ENCODE measurements around the gene CIZ1. TPM values are rescaled to one million over a fixed set of nuclear protein-coding genes. Genes with fewer than 3 reads are reported as not detected.

CIZ1 gene
- total RNA-seq, 2 donors from 2014 or later, result 97.5 to 97.7 TPM

DNA sequence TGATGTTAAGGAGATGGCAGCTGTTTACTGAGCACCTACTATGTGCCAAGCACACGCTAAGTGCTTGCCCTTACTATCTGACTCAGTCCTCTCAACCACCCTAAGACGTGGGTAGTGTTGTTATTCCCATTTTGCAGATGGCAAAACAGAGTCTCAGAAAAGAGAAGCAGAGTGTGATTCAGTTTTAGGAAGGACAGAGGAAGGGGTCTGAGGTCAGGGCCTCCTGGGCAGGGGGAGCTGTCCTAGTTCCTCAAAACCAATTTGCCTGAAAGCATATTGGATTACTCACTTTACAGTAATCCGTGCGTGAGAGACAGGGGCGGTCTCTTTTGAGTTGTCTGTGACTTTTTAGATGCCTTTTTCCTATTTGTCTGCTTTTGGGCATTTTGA, 35.0 kb upstream of the CIZ1 start:
- no peak for DNase-seq
- TF ChIP-seq, protein P1, sequence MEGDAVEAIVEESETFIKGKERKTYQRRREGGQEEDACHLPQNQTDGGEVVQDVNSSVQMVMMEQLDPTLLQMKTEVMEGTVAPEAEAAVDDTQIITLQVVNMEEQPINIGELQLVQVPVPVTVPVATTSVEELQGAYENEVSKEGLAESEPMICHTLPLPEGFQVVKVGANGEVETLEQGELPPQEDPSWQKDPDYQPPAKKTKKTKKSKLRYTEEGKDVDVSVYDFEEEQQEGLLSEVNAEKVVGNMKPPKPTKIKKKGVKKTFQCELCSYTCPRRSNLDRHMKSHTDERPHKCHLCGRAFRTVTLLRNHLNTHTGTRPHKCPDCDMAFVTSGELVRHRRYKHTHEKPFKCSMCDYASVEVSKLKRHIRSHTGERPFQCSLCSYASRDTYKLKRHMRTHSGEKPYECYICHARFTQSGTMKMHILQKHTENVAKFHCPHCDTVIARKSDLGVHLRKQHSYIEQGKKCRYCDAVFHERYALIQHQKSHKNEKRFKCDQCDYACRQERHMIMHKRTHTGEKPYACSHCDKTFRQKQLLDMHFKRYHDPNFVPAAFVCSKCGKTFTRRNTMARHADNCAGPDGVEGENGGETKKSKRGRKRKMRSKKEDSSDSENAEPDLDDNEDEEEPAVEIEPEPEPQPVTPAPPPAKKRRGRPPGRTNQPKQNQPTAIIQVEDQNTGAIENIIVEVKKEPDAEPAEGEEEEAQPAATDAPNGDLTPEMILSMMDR (IDR thresholded peaks at IDR 0.05), result no peak
- no peak overlapping the region for H3K4me3 ChIP-seq
- H3K4me1 ChIP-seq, result no peaks in the 10 kb centered on the region
- H3K36me3 ChIP-seq, result no peaks in the 10 kb centered on the region
- H3K27ac ChIP-seq, result no peak overlapping the region
- no peaks in the 10 kb centered on the region for H3K9me3 ChIP-seq
- H3K9ac ChIP-seq (ENCODE audit: low read depth in 2 of 2, low read length in 2 of 2), result no peak overlapping the region
- intact Hi-C loops (cut with DNase I), result no loop called here
- H3K27me3 ChIP-seq, result no peaks in the 10 kb centered on the region

DNA sequence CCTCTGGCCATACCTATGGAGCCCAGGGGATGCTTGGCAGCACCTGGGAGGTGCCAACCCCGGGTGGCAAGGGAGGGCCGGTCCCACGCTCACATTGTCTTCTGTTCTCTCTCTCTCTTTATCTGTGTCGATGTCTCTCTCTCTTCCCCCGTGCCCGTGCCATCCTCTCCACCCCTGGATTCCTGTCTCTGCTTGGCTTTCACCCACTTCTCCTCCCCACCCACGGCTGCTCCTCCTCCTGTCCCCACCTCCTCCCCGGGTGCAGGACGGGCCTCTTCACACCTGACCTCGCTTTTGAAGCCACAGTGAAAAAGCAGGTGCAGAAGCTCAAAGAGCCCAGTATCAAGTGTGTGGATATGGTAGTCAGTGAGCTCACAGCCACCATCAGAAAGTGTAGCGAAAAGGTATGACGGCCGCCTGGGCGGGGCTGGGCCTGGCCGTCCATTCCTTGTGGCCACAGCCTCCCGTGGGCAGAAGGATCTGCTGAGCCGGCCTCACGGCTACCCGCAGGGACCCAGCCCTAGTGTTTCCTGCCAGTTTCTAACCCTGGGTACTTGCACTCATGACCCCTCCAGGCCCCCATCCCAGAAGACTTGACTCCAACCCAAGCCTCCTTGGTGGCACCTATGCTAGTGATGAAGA, 34.5 kb upstream of the CIZ1 start:
- no peak overlapping the region for H3K4me3 ChIP-seq
- H3K4me1 ChIP-seq, result no peaks in the 10 kb centered on the region
- intact Hi-C loops (cut with DNase I), result no loop called here
- H3K27me3 ChIP-seq, result no peaks in the 10 kb centered on the region
- H3K36me3 ChIP-seq, result no peaks in the 10 kb centered on the region
- TF ChIP-seq, protein P1 (IDR thresholded peaks at IDR 0.05), result no peak
- no peak overlapping the region for H3K9ac ChIP-seq (ENCODE audit: low read depth in 2 of 2, low read length in 2 of 2)
- no peaks in the 10 kb centered on the region for H3K9me3 ChIP-seq
- no peak overlapping the region for H3K27ac ChIP-seq
- DNase-seq, result no peak

DNA sequence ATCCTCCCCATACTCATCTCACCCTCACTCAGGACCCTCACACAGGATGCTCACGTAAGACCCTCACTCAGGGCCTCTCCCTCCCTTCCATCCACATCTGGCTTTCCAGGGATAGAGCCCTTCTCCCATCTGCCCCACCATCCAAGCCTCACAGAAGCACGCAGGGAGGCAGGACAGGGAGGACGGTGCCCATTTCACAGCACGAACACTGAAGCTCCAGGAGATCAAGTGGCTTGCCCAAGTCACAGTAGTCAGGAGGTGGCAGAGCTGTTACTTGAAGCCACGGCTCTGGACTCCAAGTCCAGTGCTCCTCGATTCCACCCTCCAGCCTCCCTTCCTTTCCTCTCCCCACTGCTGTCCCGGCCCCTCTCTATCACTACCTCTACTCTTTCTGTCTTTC, 33.5 kb upstream of the CIZ1 start:
- Histone ChIP-seq H3K4me1 (no peaks in the 10 kb centered on the region), H3K36me3 (no peaks in the 10 kb centered on the region), H3K9ac (ENCODE audit: low read depth in 2 of 2, low read length in 2 of 2) (no peak overlapping the region), H3K4me3 (no peak overlapping the region), H3K27ac (no peak overlapping the region), H3K9me3 (no peaks in the 10 kb centered on the region), H3K27me3 (no peaks in the 10 kb centered on the region)
- intact Hi-C loops (cut with DNase I), result no loop called here
- TF ChIP-seq, protein P1 (IDR thresholded peaks at IDR 0.05), result no peak
- no peak for DNase-seq

DNA sequence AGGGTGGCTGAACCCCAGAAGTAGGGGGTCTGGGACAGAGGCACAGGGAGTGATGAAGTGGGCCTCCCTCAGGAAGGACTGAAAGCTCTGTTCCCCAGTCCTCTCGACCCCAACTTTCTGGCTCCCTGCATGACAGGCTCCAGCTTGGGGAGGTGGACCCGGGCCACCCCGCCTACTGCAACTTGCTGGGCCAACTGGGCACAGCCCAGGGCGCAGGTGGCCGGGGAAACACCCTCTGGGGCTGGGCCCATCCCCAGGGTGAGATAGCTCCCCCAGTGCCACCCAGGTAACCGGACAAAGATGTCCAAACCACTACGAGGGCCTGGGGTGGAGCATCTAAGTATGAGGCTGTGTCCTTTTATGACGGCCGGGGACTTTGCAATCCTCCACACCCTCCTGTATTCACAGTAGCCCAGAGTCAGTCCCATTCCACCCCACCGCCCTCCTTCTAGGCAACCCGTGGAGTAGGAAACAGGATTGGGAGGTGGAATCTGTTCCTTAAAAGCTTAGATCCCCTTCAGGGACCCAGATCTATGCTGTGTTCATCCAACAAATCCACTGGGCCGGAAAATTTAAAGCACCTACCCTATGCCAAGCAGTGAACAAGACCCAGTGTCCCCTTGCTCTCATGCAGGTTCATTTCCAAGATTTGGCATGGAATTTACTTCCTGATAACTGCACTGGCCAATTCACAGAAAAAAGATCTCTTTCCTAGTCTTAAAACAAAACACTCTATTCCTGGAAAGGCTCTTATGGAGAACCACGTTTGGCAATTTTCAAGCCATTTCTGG, 31.7 kb upstream of the CIZ1 start:
- no peak for DNase-seq
- Histone ChIP-seq H3K9ac (ENCODE audit: low read depth in 2 of 2, low read length in 2 of 2) (no peak overlapping the region), H3K4me1 (peaks cover 4% of the 10 kb centered on the region), H3K4me3 (no peak overlapping the region), H3K27me3 (no peaks in the 10 kb centered on the region), H3K27ac (no peak overlapping the region), H3K36me3 (no peaks in the 10 kb centered on the region), H3K9me3 (no peaks in the 10 kb centered on the region)
- TF ChIP-seq, protein P1 (IDR thresholded peaks at IDR 0.05), result no peak
- intact Hi-C loops (cut with DNase I), result no loop called here

DNA sequence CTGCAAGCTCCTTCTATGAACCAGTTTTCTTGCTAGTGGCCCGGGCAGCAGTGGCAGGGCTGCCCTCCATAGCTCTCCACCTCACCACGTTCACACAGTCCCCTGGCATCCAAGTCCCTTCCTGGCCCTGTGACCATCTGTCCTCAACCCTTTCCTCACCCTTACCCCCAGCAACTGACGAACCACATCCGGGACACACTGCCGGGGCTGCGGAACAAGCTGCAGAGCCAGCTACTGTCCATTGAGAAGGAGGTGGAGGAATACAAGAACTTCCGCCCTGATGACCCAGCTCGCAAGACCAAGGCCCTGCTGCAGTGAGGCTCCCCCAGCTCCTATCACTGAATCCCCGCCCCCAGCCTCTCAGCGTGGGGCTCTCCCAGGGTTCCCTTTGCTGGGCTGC, 30.7 kb upstream of the CIZ1 start:
- H3K27me3 ChIP-seq, result no peaks in the 10 kb centered on the region
- H3K36me3 ChIP-seq, result no peaks in the 10 kb centered on the region
- intact Hi-C loops (cut with DNase I), result no loop called here
- H3K27ac ChIP-seq, result no peak overlapping the region
- no peak for DNase-seq
- TF ChIP-seq, protein P1 (IDR thresholded peaks at IDR 0.05), result no peak
- H3K9ac ChIP-seq (ENCODE audit: low read depth in 2 of 2, low read length in 2 of 2), result no peak overlapping the region
- H3K4me3 ChIP-seq, result no peak overlapping the region
- H3K9me3 ChIP-seq, result no peaks in the 10 kb centered on the region
- H3K4me1 ChIP-seq, result peaks cover 5% of the 10 kb centered on the region
